Neuronal stem cell (in vitro differentiated cells): ENCODE data around the gene PLEKHO1.

ENCODE experiments used
- DNase-seq: peaks from one replicate; pipeline ENCODE4 v3.0.0-alpha.2; 2013; ENCODE audit warnings: low spot score
- H2AFZ ChIP-seq: one replicate; pipeline ENCODE4 v1.6.1; 2013; ENCODE audit warnings: mild to moderate bottlenecking, low read length, inconsistent platforms
- H2AK5ac ChIP-seq: 2 replicates; pipeline ENCODE4 v1.6.1; 2013; ENCODE audit warnings: low read depth, mild to moderate bottlenecking, inconsistent platforms, low read length, moderate library complexity, mixed read lengths
- H2BK120ac ChIP-seq: 2 replicates; pipeline ENCODE4 v1.6.1; 2013; ENCODE audit warnings: low read depth, mild to moderate bottlenecking, inconsistent platforms, low read length, moderate library complexity, mixed read lengths
- H2BK12ac ChIP-seq: one replicate; pipeline ENCODE4 v1.6.1; 2013; ENCODE audit warnings: low read length, inconsistent platforms
- H2BK15ac ChIP-seq: 2 replicates; pipeline ENCODE4 v1.6.1; 2013; ENCODE audit warnings: mild to moderate bottlenecking, low read length, inconsistent platforms, mixed read lengths
- H2BK5ac ChIP-seq: one replicate; pipeline ENCODE4 v1.6.1; 2013; ENCODE audit warnings: inconsistent platforms, mild to moderate bottlenecking, low read length, moderate library complexity
- H3K14ac ChIP-seq: one replicate; pipeline ENCODE4 v1.6.1; 2013; ENCODE audit warnings: low read length, inconsistent platforms
- H3K18ac ChIP-seq: 2 replicates; pipeline ENCODE4 v1.6.1; 2013; ENCODE audit warnings: low read length, inconsistent platforms
- H3K23ac ChIP-seq: 2 replicates; pipeline ENCODE4 v1.6.1; 2013; ENCODE audit warnings: low read depth, mild to moderate bottlenecking, mixed read lengths, low read length, inconsistent platforms; ENCODE audit not compliant: poor library complexity
- H3K27ac ChIP-seq: replicated peaks from 3 replicates; pipeline ENCODE4 v1.5.1; 2013; ENCODE audit warnings: low read length, inconsistent platforms
- H3K27me3 ChIP-seq, 3 experiments: 2 replicates each; pipeline ENCODE4 v1.6.1; 2013; ENCODE audit warnings: low read length in 3 of 3, mild to moderate bottlenecking in 2 of 3, inconsistent platforms in 1 of 3, low read depth in 1 of 3, mixed read lengths in 1 of 3, moderate library complexity in 1 of 3; ENCODE audit not compliant: control insufficient read depth in 3 of 3, insufficient read depth in 3 of 3
- H3K36me3 ChIP-seq, 2 donors: replicated peaks in 1 of 2; 2 replicates each; pipeline ENCODE4 v1.6.1; 2013; ENCODE audit warnings: low read length in 2 of 2; ENCODE audit not compliant: control insufficient read depth in 2 of 2, insufficient read depth in 2 of 2
- H3K4ac ChIP-seq: 2 replicates; pipeline ENCODE4 v1.6.1; 2013; ENCODE audit warnings: inconsistent platforms, mild to moderate bottlenecking, low read length, moderate library complexity
- H3K4me1 ChIP-seq, 2 donors: 1 replicate in 1 of 2; 2 replicates in 1 of 2; pipeline ENCODE4 v1.6.1; 2013; ENCODE audit warnings: low read length in 2 of 2, low read depth in 1 of 2; ENCODE audit not compliant: control insufficient read depth in 2 of 2, insufficient read depth in 1 of 2
- H3K4me2 ChIP-seq: one replicate; pipeline ENCODE4 v1.6.1; 2013; ENCODE audit warnings: mild to moderate bottlenecking, low read length, inconsistent platforms; ENCODE audit not compliant: insufficient read depth, poor library complexity, severe bottlenecking
- H3K4me3 ChIP-seq, 2 donors: 2 replicates each; pipeline ENCODE4 v1.5.1; 2013; ENCODE audit warnings: low read length in 2 of 2, mild to moderate bottlenecking in 2 of 2, inconsistent platforms in 1 of 2, moderate library complexity in 1 of 2
- H3K79me1 ChIP-seq: one replicate; pipeline ENCODE4 v1.6.1; 2013; ENCODE audit warnings: low read depth, mild to moderate bottlenecking, inconsistent platforms, low read length, moderate library complexity
- H3K9ac ChIP-seq: one replicate; pipeline ENCODE4 v1.6.1; 2013; ENCODE audit warnings: mild to moderate bottlenecking, low read depth, low read length, inconsistent platforms; ENCODE audit not compliant: poor library complexity
- H3K9me3 ChIP-seq, 2 donors: replicated peaks in 1 of 2; 2 replicates each; pipeline versions ENCODE3 to v1.6.1; 2013; ENCODE audit warnings: low read length in 2 of 2, mild to moderate bottlenecking in 2 of 2, inconsistent platforms in 1 of 2, low read depth in 1 of 2, mixed read lengths in 1 of 2, moderate library complexity in 1 of 2; ENCODE audit not compliant: control insufficient read depth in 2 of 2, insufficient read depth in 1 of 2
- H4K8ac ChIP-seq: one replicate; pipeline ENCODE4 v1.6.1; 2013; ENCODE audit warnings: low read depth, mild to moderate bottlenecking, inconsistent platforms, low read length, moderate library complexity
- H4K91ac ChIP-seq: one replicate; pipeline ENCODE4 v1.6.1; 2013; ENCODE audit warnings: low read length, low read depth, mild to moderate bottlenecking, inconsistent platforms; ENCODE audit not compliant: poor library complexity
- WGBS, 2 donors: extraction: QIAGEN DNeasy Blood & Tissue Kit; methylation state at CpG; one replicate each; pipeline ENCODE4 v1.1.7; 2013; ENCODE audit warnings: missing lambda C conversion rate in 2 of 2, mixed read lengths in 1 of 2; ENCODE audit not compliant: insufficient read length in 2 of 2, insufficient replicate concordance in 1 of 2; ENCODE audit errors: extremely low coverage in 2 of 2; 5-methylcytosine and 5-hydroxymethylcytosine counted together

The PLEKHO1 gene

GRCh38 chr1:150155413-150156071, 5.8 kb downstream of the PLEKHO1 start:
- Histone ChIP-seq H3K4me3 (no peak overlapping the region), H3K36me3 (peaks cover 59 to 97% of the 10 kb centered on the region in 2 donors), H4K91ac (no peak overlapping the region), H2BK120ac (no peak overlapping the region), H2BK15ac (no peak overlapping the region), H3K4me1 (peaks cover 15 to 17% of the 10 kb centered on the region in 2 donors), H3K4ac (no peak overlapping the region), H2BK12ac (no peak overlapping the region), H3K9ac (no peak overlapping the region), H3K18ac (no peak overlapping the region), H3K79me1 (peaks cover 15% of the 10 kb centered on the region), H2AK5ac (no peak overlapping the region), H3K27ac (no peak overlapping the region), H3K27me3 (no peaks in the 10 kb centered on the region), H3K14ac (no peak overlapping the region), H4K8ac (no peak overlapping the region), H2AFZ (no peak overlapping the region), H3K9me3 (peaks cover 0 to 3% of the 10 kb centered on the region in 2 donors), H3K4me2 (no peak overlapping the region), H3K23ac (no peak overlapping the region), H2BK5ac (no peak overlapping the region)
- DNase-seq, result no peak
- WGBS, 2 donors, result no CpG with 5 or more reads among the region's 13 CpGs

DNA sequence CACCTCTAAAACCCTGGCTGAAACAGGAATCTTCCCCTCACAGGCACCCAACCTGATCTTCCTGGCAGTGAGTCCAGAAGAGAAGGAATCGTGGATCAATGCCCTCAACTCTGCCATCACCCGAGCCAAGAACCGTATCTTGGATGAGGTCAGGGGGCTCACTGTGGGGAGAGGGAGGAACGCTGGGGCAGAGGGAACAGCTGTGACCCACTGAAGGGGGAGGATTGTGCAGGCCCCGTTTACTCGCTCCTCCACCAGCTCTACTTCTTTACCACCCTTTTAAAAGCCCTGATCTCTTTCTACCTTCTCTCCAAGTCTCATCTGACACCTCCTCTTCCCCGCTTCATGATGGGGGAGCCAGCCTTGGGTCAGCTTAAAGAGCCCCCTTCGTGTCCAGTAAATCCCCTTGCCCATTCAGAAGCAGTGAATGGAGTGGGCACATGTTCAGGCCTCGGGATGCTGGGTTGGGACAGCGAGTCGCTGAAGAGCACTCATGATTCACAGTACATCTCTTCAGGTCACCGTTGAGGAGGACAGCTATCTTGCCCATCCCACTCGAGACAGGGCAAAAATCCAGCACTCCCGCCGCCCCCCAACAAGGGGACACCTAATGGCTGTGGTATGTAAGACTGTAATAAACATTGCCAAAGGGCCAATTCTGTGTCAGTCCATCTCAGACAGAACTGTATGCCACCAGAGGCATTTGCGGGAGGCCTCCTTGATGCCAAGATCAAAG, 7.3 kb downstream of the PLEKHO1 start:
- Histone ChIP-seq H2AFZ (no peak overlapping the region), H3K27ac (no peak overlapping the region), H3K14ac (no peak overlapping the region), H3K9ac (no peak overlapping the region), H3K23ac (no peak overlapping the region), H3K18ac (no peak overlapping the region), H3K36me3 (peaks cover 60 to 93% of the 10 kb centered on the region in 2 donors), H2BK5ac (no peak overlapping the region), H2BK15ac (no peak overlapping the region), H3K4ac (no peak overlapping the region), H2BK120ac (no peak overlapping the region), H3K4me1 (peaks cover 12 to 13% of the 10 kb centered on the region in 2 donors), H2AK5ac (no peak overlapping the region), H4K8ac (no peak overlapping the region), H2BK12ac (no peak overlapping the region), H3K79me1 (peaks cover 6% of the 10 kb centered on the region), H3K9me3 (peaks cover 0 to 3% of the 10 kb centered on the region in 2 donors), H3K4me3 (no peak overlapping the region), H4K91ac (no peak overlapping the region), H3K4me2 (no peak overlapping the region), H3K27me3 (no peaks in the 10 kb centered on the region)
- no peak for DNase-seq
- WGBS, 2 donors, result no CpG with 5 or more reads among the region's 16 CpGs

DNA sequence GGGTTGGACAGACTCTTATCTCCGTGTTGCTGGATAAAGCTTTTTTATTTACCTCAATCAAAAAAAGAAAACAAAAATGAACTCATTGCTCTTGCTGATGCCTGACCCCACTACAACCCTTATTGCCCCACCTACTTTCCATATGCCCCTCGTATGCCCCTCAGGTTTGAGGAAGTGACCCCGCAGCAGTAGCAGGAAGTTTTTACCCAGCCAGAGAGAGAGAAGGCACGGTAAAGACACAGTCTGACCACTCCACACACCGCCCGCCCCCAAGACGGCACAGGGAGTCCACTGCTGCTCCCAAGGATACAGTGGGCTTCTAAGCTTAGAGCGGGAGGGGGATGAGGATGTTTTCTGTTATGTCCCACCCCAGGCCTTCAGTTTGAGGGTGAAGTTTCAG, 9.8 kb downstream of the PLEKHO1 start:
- no CpG with 5 or more reads among the region's 8 CpGs for WGBS, 2 donors
- DNase-seq, result no peak
- no peak overlapping the region for H3K4me3 ChIP-seq
- no peak overlapping the region for H3K14ac ChIP-seq
- H2AFZ ChIP-seq, result no peak overlapping the region
- no peaks in the 10 kb centered on the region for H3K27me3 ChIP-seq
- no peak overlapping the region for H2BK120ac ChIP-seq
- no peak overlapping the region for H2AK5ac ChIP-seq
- H3K9ac ChIP-seq, result no peak overlapping the region
- H2BK5ac ChIP-seq, result no peak overlapping the region
- H3K23ac ChIP-seq, result no peak overlapping the region
- H3K4me1 ChIP-seq, result peaks cover 26 to 27% of the 10 kb centered on the region in 2 donors
- no peak overlapping the region for H4K91ac ChIP-seq
- no peak overlapping the region for H2BK15ac ChIP-seq
- peaks cover 2% of the 10 kb centered on the region for H3K79me1 ChIP-seq
- H3K18ac ChIP-seq, result no peak overlapping the region
- H3K27ac ChIP-seq, result no peak overlapping the region
- H2BK12ac ChIP-seq, result no peak overlapping the region
- peaks cover 0 to 3% of the 10 kb centered on the region in 2 donors for H3K9me3 ChIP-seq
- H3K36me3 ChIP-seq, result peaks cover 46 to 68% of the 10 kb centered on the region in 2 donors
- no peak overlapping the region for H3K4me2 ChIP-seq
- no peak overlapping the region for H3K4ac ChIP-seq
- H4K8ac ChIP-seq, result no peak overlapping the region

GRCh38 chr1:150160964-150161621, 11.4 kb downstream of the PLEKHO1 start:
- H3K4me2 ChIP-seq, result no peak overlapping the region
- H2AK5ac ChIP-seq, result no peak overlapping the region
- no peak for DNase-seq
- no peak overlapping the region for H3K23ac ChIP-seq
- peaks cover 32 to 53% of the 10 kb centered on the region in 2 donors for H3K36me3 ChIP-seq
- H3K14ac ChIP-seq, result no peak overlapping the region
- no peak overlapping the region for H3K9ac ChIP-seq
- no CpG with 5 or more reads among the region's 7 CpGs for WGBS, 2 donors
- no peak overlapping the region for H3K27ac ChIP-seq
- H2BK5ac ChIP-seq, result no peak overlapping the region
- H2BK15ac ChIP-seq, result no peak overlapping the region
- H2BK120ac ChIP-seq, result no peak overlapping the region
- no peak overlapping the region for H3K4me3 ChIP-seq
- peaks cover 0 to 3% of the 10 kb centered on the region in 2 donors for H3K9me3 ChIP-seq
- H3K18ac ChIP-seq, result no peak overlapping the region
- peaks cover 2% of the 10 kb centered on the region for H3K79me1 ChIP-seq
- H2BK12ac ChIP-seq, result no peak overlapping the region
- no peak overlapping the region for H4K8ac ChIP-seq
- H3K4ac ChIP-seq, result no peak overlapping the region
- no peaks in the 10 kb centered on the region for H3K27me3 ChIP-seq
- H3K4me1 ChIP-seq, result peaks cover 26 to 27% of the 10 kb centered on the region in 2 donors
- H4K91ac ChIP-seq, result no peak overlapping the region
- H2AFZ ChIP-seq, result no peak overlapping the region
